ENCODE results near the gene BACH1. TPM values are rescaled to one million over a fixed set of nuclear protein-coding genes. Genes with fewer than 3 reads are reported as not detected.
A peak's percentile ranks its signal among the peaks of the same experiment; 100 is the strongest.

The BACH1 gene
- total RNA-seq, 2 experiments from 2014 or later: 18.6 to 38.4 TPM

GRCh38 chr21:29372063-29372802, 73.5 kb downstream of the BACH1 start:
- ChIA-PET POLR2A (interaction anchor here (0.6 to 1.5 kb wide), 2 partner anchors 124 to 285 kb away, joined by 3 to 6 read pairs; no protein-coding TSS in a partner anchor), CTCF (ENCODE audit: unreplicated experiment) (interaction anchor here (1.2 kb wide), 1 partner anchor 284 kb away, joined by 5 read pairs; no protein-coding TSS in a partner anchor)
- no peaks in the 10 kb centered on the region for H3K9me3 ChIP-seq (ENCODE audit: low read length)
- no peaks in the 10 kb centered on the region for H4K20me1 ChIP-seq (ENCODE audit: insufficient read depth, low read length)
- TF ChIP-seq EZH2phosphoT487 (IDR thresholded peaks at IDR 0.05; ENCODE audit: borderline replicate concordance, low read depth, low read length) (no peak), CTCF (conservative IDR thresholded peaks at IDR 0.05; ENCODE audit: low read length) (peak; percentile 86)
- H3K4me1 ChIP-seq (ENCODE audit: insufficient read depth, low read length, poor library complexity, severe bottlenecking): no peaks in the 10 kb centered on the region
- intact Hi-C loops (cut with micrococcal nuclease; ENCODE audit: unreplicated experiment): loop anchor here (1.0 to 10.0 kb wide), 5 partner anchors 73 to 473 kb away; partner anchors contain the start of gene BACH1
- no peak overlapping the region for H2AFZ ChIP-seq (ENCODE audit: low read length)
- no peak overlapping the region for H3K4me2 ChIP-seq (ENCODE audit: low read length)
- no peak overlapping the region for H3K4me3 ChIP-seq (ENCODE audit: low read depth, low read length, poor library complexity, severe bottlenecking)
- peak; percentile 84 for DNase-seq (ENCODE audit: low spot score)
- no TSS peak for BruUV-seq (replicated peaks)
- H3K36me3 ChIP-seq (ENCODE audit: insufficient read depth, low read length): 0 out of 2 replicates have a peak, but pooled peaks cover 4% of the 10 kb centered on the region
- H3K27ac ChIP-seq (ENCODE audit: low read depth, low read length, poor library complexity, severe bottlenecking): no peak overlapping the region
- no peaks in the 10 kb centered on the region for H3K9me2 ChIP-seq (ENCODE audit: insufficient read depth, low read length)
- H3K79me2 ChIP-seq (ENCODE audit: insufficient read depth, low read depth, low read length): no peaks in the 10 kb centered on the region

- Histone ChIP-seq H3K4me1 (ENCODE audit: insufficient read depth, low read length, poor library complexity, severe bottlenecking) (no peaks in the 10 kb centered on the region), H3K4me2 (ENCODE audit: low read length) (no peak overlapping the region), H3K27ac (ENCODE audit: low read depth, low read length, poor library complexity, severe bottlenecking) (no peak overlapping the region), H3K79me2 (ENCODE audit: insufficient read depth, low read depth, low read length) (no peaks in the 10 kb centered on the region), H3K4me3 (ENCODE audit: low read depth, low read length, poor library complexity, severe bottlenecking) (no peak overlapping the region), H2AFZ (ENCODE audit: low read length) (no peak overlapping the region), H4K20me1 (ENCODE audit: insufficient read depth, low read length) (no peaks in the 10 kb centered on the region), H3K9me2 (ENCODE audit: insufficient read depth, low read length) (no peaks in the 10 kb centered on the region), H3K9me3 (ENCODE audit: low read length) (no peaks in the 10 kb centered on the region), H3K36me3 (ENCODE audit: insufficient read depth, low read length) (0 out of 2 replicates have a peak, but pooled peaks cover 4% of the 10 kb centered on the region)
- no TSS peak for BruUV-seq (replicated peaks)
- TF ChIP-seq CTCF (conservative IDR thresholded peaks at IDR 0.05; ENCODE audit: low read length) (no peak), EZH2phosphoT487 (IDR thresholded peaks at IDR 0.05; ENCODE audit: borderline replicate concordance, low read depth, low read length) (no peak)
- DNase-seq (ENCODE audit: low spot score): no peak
- intact Hi-C loops (cut with micrococcal nuclease; ENCODE audit: unreplicated experiment): loop anchor here (10.0 kb wide), 2 partner anchors 140 to 470 kb away; no protein-coding TSS in a partner anchor
- ChIA-PET POLR2A (no interaction called here), CTCF (ENCODE audit: unreplicated experiment) (interaction anchor here (0.6 kb wide), 1 partner anchor 959 kb away, joined by 3 read pairs; no protein-coding TSS in a partner anchor)
Measured at GRCh38 chr21:29374481-29374880, 75.8 kb downstream of the BACH1 start.

Measured in OCI-LY7 (cell line).